ENCODE measurements around the gene TENM4.

Gene TENM4

DNA sequence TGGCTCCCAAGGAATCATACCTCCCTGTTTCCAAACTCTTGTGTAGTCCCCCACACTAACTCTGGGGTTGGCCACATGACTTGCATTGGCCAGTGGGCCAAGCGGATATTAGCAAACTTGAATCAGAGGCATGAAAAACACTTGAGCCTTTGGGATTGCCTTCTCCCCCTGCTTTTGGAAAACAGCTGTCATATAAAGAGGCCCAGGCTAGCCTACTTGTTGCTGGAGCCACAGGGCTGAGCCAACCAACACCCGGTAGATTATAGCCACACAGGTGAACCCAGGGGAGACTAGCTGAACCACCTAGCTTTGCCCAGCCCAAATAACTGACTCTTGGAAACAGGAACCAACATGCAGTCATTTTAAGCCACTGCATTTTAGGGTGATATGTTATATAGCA lies 354.8 kb downstream of the TENM4 start:
- TF ChIP-seq, protein P1, sequence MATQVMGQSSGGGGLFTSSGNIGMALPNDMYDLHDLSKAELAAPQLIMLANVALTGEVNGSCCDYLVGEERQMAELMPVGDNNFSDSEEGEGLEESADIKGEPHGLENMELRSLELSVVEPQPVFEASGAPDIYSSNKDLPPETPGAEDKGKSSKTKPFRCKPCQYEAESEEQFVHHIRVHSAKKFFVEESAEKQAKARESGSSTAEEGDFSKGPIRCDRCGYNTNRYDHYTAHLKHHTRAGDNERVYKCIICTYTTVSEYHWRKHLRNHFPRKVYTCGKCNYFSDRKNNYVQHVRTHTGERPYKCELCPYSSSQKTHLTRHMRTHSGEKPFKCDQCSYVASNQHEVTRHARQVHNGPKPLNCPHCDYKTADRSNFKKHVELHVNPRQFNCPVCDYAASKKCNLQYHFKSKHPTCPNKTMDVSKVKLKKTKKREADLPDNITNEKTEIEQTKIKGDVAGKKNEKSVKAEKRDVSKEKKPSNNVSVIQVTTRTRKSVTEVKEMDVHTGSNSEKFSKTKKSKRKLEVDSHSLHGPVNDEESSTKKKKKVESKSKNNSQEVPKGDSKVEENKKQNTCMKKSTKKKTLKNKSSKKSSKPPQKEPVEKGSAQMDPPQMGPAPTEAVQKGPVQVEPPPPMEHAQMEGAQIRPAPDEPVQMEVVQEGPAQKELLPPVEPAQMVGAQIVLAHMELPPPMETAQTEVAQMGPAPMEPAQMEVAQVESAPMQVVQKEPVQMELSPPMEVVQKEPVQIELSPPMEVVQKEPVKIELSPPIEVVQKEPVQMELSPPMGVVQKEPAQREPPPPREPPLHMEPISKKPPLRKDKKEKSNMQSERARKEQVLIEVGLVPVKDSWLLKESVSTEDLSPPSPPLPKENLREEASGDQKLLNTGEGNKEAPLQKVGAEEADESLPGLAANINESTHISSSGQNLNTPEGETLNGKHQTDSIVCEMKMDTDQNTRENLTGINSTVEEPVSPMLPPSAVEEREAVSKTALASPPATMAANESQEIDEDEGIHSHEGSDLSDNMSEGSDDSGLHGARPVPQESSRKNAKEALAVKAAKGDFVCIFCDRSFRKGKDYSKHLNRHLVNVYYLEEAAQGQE (IDR thresholded peaks at IDR 0.05; ENCODE audit: insufficient read depth in 1 of 2, low read depth in 2 of 2, low read length in 2 of 2), result no peak
- TF ChIP-seq POLR2AphosphoS5 (IDR thresholded peaks at IDR 0.05; ENCODE audit: low read depth, low read length) (no peak), SIN3A (IDR thresholded peaks at IDR 0.05; ENCODE audit: borderline replicate concordance, insufficient read depth, low read length) (no peak), FOXP2 (optimal IDR thresholded peaks at IDR 0.05; ENCODE audit: borderline replicate concordance, extremely low read depth, extremely low read length, insufficient read depth) (no peak), TAF1 (IDR thresholded peaks at IDR 0.05; ENCODE audit: borderline replicate concordance, insufficient read depth, low read length) (no peak)

- TF ChIP-seq, protein P1 (IDR thresholded peaks at IDR 0.05; ENCODE audit: insufficient read depth in 1 of 2, low read depth in 2 of 2, low read length in 2 of 2), result no peak
- no peak for TF ChIP-seq TAF1 (IDR thresholded peaks at IDR 0.05; ENCODE audit: borderline replicate concordance, insufficient read depth, low read length)
- no peak for TF ChIP-seq FOXP2 (optimal IDR thresholded peaks at IDR 0.05; ENCODE audit: borderline replicate concordance, extremely low read depth, extremely low read length, insufficient read depth)
These were observed 356.4 kb downstream of the TENM4 start for GRCh38 chr11:79084382-79084781.

DNA sequence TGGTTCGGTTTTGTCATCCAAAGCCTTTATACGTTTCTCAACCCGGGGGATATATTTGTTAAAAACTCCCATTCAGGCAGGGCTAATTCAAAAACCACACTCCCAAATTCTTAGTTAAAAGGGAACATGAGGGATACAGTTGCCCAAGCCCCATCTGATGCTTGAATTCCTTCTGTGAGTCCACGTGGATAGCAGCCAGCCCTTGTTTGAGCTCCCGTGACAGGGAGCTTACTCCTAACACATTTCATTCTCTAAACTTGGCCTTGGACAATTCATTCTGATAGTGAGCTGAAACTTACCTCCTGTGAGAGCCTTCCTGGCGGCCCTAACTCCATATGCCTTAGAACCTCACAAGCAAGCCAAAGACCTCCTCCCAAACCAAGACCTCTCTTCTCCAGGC lies 357.5 kb downstream of the TENM4 start:
- TF ChIP-seq FOXP2 (optimal IDR thresholded peaks at IDR 0.05; ENCODE audit: borderline replicate concordance, extremely low read depth, extremely low read length, insufficient read depth) (no peak), SIN3A (IDR thresholded peaks at IDR 0.05; ENCODE audit: borderline replicate concordance, insufficient read depth, low read length) (no peak), TAF1 (IDR thresholded peaks at IDR 0.05; ENCODE audit: borderline replicate concordance, insufficient read depth, low read length) (no peak), POLR2AphosphoS5 (IDR thresholded peaks at IDR 0.05; ENCODE audit: low read depth, low read length) (no peak)
- TF ChIP-seq, protein P1 (IDR thresholded peaks at IDR 0.05; ENCODE audit: insufficient read depth in 1 of 2, low read depth in 2 of 2, low read length in 2 of 2), result no peak

GRCh38 chr11:79082907-79083306 lies 357.9 kb downstream of the TENM4 start:
- TF ChIP-seq SIN3A (IDR thresholded peaks at IDR 0.05; ENCODE audit: borderline replicate concordance, insufficient read depth, low read length) (no peak), POLR2AphosphoS5 (IDR thresholded peaks at IDR 0.05; ENCODE audit: low read depth, low read length) (no peak), TAF1 (IDR thresholded peaks at IDR 0.05; ENCODE audit: borderline replicate concordance, insufficient read depth, low read length) (no peak), FOXP2 (optimal IDR thresholded peaks at IDR 0.05; ENCODE audit: borderline replicate concordance, extremely low read depth, extremely low read length, insufficient read depth) (no peak)
- TF ChIP-seq, protein P1 (IDR thresholded peaks at IDR 0.05; ENCODE audit: insufficient read depth in 1 of 2, low read depth in 2 of 2, low read length in 2 of 2), result no peak

DNA sequence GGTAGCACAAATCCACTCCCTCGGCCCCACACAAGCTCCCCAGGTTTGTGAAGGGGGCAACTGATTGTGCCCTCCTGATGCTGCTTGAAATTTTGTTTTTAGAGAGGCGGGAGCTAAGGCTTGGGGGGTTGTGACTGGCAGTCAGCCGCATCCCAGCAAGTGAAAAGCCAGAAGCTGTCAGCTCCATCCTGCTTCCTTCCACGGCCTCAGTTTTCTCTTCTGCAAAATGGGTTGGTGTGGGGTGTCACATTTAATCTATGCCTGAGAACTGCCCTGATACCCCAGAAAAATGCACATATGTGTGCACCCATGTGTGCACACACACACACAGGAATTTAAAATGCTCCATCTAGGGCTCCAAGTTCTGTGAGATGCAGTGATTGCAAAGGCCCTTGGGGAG lies 358.6 kb downstream of the TENM4 start:
- TF ChIP-seq FOXP2 (optimal IDR thresholded peaks at IDR 0.05; ENCODE audit: borderline replicate concordance, extremely low read depth, extremely low read length, insufficient read depth), result no peak
- no peak for TF ChIP-seq POLR2AphosphoS5 (IDR thresholded peaks at IDR 0.05; ENCODE audit: low read depth, low read length)
- no peak for TF ChIP-seq SIN3A (IDR thresholded peaks at IDR 0.05; ENCODE audit: borderline replicate concordance, insufficient read depth, low read length)
- TF ChIP-seq TAF1 (IDR thresholded peaks at IDR 0.05; ENCODE audit: borderline replicate concordance, insufficient read depth, low read length), result no peak
